IPS-NIHi7 (cell line): Measurements from ENCODE around the gene NUTM2E.
"Not testable (repeated sequence)": the region's sequence is repeated elsewhere in the genome, so short reads cannot be mapped to it uniquely, and the experiment has no call there.

Experiments
- DNase-seq: peaks from one replicate; pipeline ENCODE4 v3.0.0; 2012; ENCODE audit warnings: mixed read lengths; ENCODE audit errors: extremely low spot score

NUTM2E gene, protein sequence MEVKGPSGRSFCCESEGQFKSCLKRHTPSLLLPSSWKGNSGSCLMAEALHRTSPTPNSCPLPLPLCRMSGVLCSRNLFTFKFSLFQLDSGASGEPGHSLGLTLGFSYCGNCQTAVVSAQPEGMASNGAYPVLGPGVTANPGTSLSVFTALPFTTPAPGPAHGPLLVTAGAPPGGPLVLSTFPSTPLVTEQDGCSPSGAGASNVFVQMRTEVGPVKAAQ (N-terminal part only)

GRCh38 chr10:79826496-79827215 lies at the start of gene NUTM2E:
TSS of gene NUTM2E (plus strand) at chr10:79826739. CDS start at chr10:79841741, 15,002 bp downstream.
- DNase-seq = peak; percentile 30

DNA sequence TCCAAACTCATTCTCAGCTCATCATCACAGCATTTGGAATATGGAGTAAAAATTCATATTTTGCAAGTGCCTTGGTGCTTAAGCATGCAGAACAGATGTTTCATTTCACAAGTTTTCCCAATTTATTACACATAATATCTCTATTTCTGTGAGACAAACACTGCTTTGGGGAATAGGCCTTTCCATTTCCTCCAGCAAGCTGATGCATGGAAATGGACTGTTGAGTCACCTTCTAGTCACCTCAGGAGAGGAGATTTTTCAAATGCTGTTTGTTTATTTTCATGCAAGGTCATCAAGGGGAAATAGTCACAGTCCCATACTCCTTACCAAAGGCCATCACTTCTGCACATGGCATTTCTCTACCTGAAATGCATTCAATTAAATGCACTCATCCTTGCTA lies 48.5 kb upstream of the NUTM2E start:
- not testable (repeated sequence) for DNase-seq

DNA sequence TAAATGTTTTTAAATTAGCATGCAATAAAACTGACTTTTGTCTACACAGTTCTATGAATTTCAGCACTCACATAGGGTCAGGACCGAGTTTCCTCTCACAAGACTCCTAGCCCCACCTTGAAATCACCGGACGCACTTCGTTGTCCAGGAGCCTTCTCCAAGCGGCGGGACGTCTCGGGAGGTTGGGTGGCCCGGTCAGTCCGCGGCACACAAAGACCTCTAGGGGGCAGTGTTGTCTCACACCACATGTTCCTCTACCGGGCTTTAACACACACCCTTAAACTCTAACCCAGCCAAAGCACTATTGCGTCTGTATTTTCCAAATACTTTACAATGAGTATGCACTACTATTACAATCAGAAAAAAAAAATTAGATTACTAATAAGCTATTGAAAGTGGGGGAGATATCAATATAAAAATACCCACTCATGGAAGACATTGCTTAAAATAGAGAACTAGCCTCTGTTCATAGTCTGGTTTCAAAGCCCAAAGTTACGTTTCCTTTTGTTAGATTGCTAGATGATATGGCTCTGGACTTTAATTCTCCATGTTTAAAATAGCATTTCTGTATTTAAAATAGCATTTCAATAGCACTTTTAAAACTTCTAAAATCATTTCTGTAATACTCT lies 47.1 kb upstream of the NUTM2E start:
- DNase-seq = peak; percentile 76

GRCh38 chr10:79779992-79780391 lies 46.5 kb upstream of the NUTM2E start:
- DNase-seq = not testable (repeated sequence)

DNA sequence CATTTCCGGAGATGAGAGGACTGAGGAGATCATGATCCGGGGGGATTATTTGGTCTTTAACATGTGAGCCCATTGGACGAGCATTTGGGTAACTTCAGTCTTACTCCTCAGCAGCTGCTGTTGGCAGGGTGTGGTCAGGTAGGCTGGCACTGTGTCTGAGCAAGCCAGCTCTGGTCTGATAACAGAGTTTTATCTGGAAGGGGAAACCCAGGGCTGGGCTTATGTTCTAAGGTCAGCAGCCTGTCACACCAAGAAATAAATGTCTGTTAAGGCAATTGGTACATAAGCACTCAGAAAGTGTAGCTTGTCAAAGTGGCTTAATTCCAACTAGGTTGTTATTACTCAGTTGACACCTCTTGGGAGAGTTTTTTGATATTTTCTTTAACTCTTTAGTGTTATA lies 45.0 kb upstream of the NUTM2E start:
- not testable (repeated sequence) for DNase-seq

DNA sequence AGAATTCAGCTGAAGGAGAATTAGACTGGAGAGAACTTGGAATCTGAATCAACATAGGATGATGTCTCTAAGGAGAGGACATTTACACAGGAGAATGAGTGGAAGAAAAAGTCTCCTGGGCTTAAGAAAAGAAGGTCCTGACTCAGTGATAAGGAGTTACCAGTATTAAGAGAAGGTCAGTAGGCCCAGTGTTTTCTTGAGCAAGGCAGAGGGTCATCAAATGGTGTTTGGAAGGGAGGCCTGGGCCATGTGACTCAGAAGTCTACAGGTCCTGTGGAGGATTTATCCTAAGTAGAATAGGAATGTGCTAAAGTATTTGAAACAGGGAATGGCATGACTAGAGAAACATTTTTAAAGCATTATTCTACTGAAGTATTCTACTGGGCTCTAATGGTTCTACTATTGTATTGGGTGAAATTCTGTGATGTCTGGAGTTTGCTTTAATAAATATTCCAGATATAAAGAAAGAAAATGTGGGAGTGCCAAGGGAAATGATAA lies 39.0 kb upstream of the NUTM2E start:
- DNase-seq = not testable (repeated sequence)

DNA sequence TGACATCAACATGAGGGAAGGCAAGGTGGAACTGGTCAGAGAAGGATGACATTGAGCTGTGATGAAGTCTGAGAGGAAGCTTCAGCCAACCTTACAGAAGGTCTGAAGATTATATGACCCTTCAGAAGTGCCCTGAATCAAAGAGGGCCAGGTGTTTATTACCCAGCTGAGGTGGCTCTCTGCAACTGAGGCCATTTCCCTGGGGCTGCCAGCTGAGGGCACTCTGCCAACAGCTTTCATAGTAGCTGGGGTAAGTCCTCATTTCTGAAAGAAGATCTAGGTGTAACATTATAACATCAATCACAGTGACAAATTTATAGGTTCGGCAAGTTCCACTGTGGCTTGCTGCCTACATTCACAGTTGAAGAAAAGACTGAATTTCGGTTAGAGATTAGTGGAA lies 37.2 kb upstream of the NUTM2E start:
- DNase-seq = not testable (repeated sequence)

- DNase-seq = not testable (repeated sequence)
These were observed 34.5 kb upstream of the NUTM2E start for GRCh38 chr10:79791906-79792517.

DNA sequence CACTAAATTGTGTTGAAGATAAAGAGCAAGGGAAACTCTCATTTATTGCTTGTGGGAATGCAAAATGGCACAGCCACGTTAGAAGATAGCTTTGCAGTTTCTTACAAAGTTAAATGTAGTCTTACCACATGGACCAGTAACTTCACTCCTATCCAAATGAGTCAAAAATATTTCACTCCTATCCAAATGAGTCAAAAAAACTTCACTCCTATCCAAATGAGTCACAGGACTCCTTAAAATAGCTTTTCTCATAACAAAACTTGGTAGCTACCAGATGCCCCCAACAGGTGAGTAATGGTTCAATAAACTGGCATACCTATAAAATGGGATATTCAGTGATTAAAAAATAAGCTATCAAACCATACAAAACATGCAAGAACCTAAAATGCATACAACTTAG lies 27.2 kb upstream of the NUTM2E start:
- not testable (repeated sequence) for DNase-seq

GRCh38 chr10:79805857-79806256 lies 20.7 kb upstream of the NUTM2E start:
- not testable (repeated sequence) for DNase-seq

GRCh38 chr10:79811895-79812294 lies 14.6 kb upstream of the NUTM2E start:
- DNase-seq = not testable (repeated sequence)

DNA sequence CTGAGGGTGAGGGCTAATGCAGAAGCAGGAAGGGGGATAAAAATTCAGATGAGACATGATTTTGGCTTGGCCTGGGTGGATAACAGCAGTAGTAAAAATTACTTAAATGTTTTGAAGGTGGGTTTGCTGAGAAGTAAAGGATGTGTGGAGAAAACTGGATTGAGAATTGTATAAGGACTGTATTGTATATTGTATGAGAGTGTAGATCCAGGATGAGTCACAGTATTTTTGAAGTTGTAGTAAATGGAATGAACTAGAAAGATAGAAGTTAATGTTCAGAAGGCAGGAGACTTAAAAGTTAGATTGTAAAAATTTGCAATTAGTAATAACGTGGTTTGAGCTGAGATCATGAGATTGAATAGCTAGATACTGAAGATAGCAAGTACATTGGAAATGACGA lies 10.2 kb upstream of the NUTM2E start:
- not testable (repeated sequence) for DNase-seq

DNA sequence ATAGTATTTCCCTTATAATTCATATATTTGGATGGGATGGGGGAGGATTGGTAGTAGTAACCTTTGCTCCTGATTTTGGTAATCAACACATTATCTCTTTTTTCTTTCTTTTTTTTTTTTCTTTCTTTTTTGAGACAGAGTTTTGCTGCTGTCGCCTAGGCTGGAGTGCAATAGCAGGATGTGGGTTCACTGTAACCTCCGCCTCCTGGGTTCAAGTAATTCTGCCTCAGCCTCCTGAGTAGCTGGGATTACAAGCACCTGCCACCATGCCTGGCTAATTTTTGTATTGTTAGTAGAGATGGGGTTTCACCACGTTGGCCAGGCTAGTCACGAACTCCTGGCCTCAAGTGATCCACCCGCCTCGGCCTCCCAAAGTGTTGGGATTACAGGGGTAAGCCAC lies 3.2 kb upstream of the NUTM2E start:
- not testable (repeated sequence) for DNase-seq

GRCh38 chr10:79825587-79826011 lies 940 bp upstream of the NUTM2E start:
- DNase-seq = not testable (repeated sequence)

DNA sequence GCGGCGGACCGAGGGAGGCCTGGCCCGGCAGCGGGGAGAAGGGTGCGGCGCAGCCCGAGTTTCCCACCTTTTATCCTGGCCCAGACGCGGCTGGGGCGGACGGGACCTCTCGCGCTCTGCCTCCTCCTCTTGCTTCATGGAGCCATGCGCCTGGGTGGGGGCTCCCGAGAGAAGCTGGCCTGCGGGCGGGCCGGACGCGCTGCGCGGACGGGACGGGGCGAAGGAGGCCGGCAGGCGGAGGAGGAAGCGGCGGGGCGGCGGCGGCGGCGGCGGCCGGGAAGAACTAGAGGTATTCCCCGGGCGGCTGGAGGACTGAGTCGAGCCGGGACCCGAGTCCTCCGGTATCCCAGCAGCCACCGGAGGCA lies 426 bp upstream of the NUTM2E start:
- DNase-seq = not testable (repeated sequence)

- DNase-seq = not testable (repeated sequence)
These were observed 7.3 kb downstream of the NUTM2E start for GRCh38 chr10:79833833-79834232.

DNA sequence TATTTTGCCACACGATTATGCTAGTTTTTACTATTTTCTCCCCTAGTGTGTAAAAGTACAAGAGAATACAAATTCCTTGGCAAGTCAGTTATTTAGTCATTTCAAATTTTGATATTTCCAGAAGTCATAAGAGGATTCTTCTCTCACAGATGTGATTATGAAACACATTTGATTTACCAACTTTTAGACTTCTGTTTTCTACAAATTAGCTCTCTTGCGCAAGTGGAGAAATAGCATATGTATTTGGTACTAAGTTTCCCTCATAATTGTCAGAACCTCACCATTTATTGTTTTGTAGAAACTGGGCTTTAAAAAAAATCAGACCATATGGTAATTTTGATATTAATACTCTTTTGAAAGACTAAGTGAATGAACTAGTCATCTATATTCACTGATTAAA lies 9.4 kb downstream of the NUTM2E start:
- not testable (repeated sequence) for DNase-seq

DNA sequence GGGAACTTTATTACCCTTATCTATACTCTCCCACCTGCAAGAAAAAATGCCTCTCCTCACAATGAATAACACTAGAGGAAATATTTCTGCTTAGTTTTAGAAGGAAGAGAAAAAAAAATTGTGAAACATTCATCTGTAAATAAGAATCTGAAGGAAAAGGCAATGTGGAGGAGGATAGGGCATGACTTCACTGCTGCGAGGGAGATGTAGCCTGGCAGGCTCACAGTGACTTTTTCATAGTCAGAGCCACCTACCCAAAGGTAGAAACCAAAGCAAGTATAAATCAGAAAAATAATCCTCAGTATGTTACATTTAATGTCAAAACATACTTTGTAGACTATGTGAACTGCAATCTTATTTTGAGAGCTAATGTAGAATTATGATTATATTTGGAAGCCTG lies 10.4 kb downstream of the NUTM2E start:
- not testable (repeated sequence) for DNase-seq

DNA sequence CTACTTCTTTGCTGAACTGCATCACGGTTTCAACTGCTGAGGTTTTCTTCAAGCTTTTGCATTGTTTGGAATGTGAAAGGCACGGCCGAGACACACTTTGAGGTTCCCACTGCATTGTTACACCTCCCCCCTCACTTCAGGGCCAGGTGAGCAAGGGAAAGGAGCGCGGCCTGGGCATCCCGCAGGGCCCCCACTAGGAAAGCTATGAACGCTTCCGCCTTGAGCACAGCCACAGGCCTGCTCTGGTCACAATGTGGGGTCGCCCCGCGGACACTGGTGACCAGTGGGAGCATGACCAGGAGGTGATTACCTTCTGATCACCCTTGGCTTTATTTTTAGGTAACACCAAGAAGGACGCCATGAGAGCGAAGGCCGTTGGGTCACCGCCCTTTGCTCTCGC lies 11.9 kb downstream of the NUTM2E start:
- not testable (repeated sequence) for DNase-seq

GRCh38 chr10:79853191-79853854 lies 26.8 kb downstream of the NUTM2E start:
- DNase-seq = not testable (repeated sequence)

GRCh38 chr10:79862269-79862668 lies 35.7 kb downstream of the NUTM2E start:
- DNase-seq = not testable (repeated sequence)
